Hematopoietic multipotent progenitor cell treated with erythropoietin and hydrocortisone succinate and interleukin-3 and kit ligand, for 8 days (in vitro differentiated cells): ENCODE results near the gene GATD1.
"Not testable (repeated sequence)": the region's sequence is repeated elsewhere in the genome, so short reads cannot be mapped to it uniquely, and the experiment has no call there.

Source experiments
- DNase-seq: peaks from one replicate; pipeline ENCODE4 v3.0.0-alpha.2; 2015

GATD1 gene

DNA sequence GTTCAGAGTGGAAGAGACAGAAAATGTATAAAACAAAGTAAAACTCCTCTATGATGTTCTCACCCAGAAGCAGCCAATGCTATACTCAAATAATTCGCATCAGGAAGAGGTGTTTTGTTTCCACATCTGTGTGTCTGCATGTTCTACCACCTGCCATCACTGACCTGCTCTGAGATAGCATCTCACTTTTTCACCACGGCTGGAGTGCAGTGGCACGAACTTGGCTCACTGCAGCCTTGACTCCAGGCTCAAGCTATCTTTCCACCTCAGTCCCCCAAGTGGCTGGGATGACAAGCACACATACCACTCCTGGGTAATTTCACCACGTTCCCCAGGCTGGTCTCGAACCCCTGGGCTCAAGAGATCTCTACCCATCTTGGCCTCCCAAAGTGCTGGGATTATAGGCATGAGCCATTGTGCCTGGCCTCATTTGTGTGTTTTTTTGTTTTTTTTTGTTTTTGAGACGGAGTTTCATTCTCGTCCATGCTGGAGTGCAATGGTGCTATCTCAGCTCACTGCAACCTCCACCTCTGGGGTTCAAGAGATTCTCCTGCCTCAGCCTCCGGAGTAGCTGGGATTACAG lies 15.7 kb downstream of the GATD1 start:
- DNase-seq = no peak

GRCh38 chr11:760236-760635 lies 17.1 kb downstream of the GATD1 start:
- no peak for DNase-seq

GRCh38 chr11:749731-750130 lies 27.6 kb downstream of the GATD1 start:
- no peak for DNase-seq

- peak; percentile 34 for DNase-seq
Measured at GRCh38 chr11:748007-748359, 29.3 kb downstream of the GATD1 start.

GRCh38 chr11:747158-748006 lies 29.9 kb downstream of the GATD1 start, which contains the start of gene TALDO1:
TALDO1 (plus strand) TSS chr11:747464; CDS start chr11:747482, 18 bp downstream.
- peak; percentile 87 for DNase-seq

- peak; percentile 49 for DNase-seq
Measured at GRCh38 chr11:746289-747157, 30.8 kb downstream of the GATD1 start.

- peak; percentile 43 for DNase-seq
Measured at GRCh38 chr11:745428-745827, 31.9 kb downstream of the GATD1 start.

DNA sequence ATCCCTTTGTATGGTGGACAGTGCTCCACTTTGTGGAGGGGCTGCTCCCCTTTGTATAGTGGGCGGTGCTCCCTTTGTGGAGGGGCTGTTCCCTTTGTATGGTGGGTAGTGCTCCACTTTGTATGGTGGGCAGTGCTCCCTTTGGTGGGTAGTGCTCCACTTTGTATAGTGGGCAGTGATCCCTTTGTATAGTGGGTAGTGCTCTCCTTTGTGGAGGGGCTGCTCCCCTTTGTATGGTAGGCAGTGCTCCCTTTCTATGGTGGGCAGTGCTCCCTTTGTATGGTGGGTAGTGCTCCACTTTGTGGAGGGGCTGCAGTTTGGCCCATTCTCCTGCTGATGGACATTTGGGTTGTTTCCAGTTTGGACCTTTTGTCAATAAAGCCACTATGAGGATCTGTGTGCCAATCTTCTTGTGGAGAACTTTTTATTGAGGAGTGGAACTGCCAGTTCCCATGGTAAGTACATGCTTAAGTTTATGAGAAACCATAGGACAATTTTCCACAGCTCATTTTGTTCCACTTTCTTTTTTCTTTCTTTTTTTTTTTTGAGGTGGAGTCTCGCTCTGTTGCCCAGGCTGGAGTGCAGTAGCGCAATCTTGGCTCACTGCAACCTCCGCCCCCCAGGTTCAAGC lies 34.6 kb downstream of the GATD1 start:
- DNase-seq = no peak

- DNase-seq = no peak
Measured at GRCh38 chr11:742156-742546, 35.1 kb downstream of the GATD1 start.

- DNase-seq = peak; percentile 21
Measured at GRCh38 chr11:737899-738298, 39.4 kb downstream of the GATD1 start.

DNA sequence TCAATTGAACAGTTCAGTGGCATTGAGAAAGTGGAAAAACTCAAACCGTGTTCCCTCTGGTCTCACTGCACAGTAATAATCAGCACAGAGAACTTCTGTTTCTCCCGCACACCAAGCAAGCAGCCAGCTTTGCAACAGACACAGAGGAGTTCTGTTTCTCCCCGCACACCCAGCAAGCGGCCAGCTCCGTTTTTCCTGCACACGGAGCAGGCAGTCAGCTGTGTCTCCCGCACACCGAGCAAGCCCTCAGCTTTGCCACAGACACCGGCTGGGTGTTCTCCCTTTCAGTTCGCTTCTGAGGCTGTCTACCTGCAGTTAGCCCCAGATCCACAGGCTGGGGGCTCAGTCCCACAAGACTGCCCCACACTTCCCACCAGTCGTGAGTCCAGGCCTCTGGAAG lies 39.9 kb downstream of the GATD1 start:
- DNase-seq = no peak

DNA sequence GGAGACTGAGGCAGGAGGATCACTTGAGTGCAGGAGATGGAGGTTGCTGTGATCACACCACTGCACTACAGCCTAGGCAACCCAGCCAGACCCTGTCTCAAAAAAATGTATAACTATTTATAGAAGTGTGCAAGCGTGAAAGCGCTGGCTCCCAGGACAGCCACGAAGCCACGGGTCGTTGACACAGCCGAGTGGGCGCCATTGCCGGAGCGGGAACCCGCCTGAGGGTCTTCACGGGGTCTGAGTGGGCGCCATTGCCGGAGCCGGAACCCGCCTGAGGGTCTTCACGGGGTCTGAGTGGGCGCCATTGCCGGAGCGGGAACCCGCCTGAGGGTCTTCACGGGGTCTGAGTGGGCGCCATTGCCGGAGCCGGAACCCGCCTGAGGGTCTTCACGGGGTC lies 42.7 kb downstream of the GATD1 start:
- DNase-seq = not testable (repeated sequence)

- DNase-seq = no peak
Measured at GRCh38 chr11:733072-733471, 44.2 kb downstream of the GATD1 start.

DNA sequence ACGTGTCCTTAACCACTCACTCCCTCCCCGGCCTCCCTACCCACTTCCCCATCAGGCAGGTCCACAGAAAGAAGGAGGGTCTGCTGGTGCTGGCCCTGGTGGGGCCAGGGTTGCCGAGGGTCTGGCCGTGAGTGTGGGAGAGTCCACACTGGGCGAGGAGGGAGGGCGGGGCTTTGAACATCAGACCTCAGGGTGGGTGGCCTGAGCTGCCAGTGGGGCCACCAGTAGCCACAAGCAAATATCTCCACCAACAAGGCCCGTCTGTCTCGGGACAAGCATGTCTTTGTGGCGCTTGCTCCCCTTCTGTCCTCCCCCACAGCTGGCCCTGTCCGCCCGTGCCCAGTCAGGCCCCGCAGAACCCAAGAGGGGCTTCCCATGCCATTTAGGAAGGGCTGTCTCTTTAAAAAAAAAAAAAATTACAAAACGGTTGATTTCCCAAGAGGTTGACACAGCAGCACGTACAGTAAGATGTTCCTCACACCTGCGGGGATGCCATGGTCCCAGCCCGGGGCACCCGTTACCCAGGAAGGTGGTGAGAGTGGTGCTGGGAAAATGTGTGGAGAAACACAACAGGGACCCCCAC lies 47.7 kb downstream of the GATD1 start:
- DNase-seq = no peak

DNA sequence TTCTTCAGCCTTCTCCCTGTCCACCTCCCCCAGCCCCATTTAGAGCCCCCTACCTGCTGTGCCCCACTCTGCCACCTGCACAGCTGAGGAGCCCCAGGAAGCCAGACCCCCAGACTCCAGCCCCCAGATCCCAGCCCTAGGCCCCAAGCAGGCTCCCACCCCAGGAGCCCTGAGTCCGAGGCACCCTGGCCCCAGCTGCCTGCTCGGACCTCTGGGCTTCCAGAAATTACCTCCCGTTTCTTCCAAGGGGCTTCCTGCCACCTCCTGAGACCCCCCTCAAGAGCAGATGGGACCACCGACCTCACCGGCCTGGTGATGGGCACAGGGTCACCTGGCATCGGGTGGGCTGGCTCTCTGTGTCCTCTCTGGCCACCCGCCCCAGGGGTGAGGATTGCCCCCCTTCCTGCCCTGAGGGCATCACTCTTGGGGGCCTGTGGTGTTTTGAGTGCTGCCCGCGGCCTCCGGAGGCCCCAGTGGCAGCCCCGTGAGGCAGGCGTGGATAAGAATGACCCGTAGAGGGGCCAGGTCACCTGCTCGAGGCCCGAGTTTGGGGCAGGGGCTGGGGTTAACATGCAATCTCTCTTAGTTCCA lies 48.3 kb downstream of the GATD1 start:
- DNase-seq = no peak

DNA sequence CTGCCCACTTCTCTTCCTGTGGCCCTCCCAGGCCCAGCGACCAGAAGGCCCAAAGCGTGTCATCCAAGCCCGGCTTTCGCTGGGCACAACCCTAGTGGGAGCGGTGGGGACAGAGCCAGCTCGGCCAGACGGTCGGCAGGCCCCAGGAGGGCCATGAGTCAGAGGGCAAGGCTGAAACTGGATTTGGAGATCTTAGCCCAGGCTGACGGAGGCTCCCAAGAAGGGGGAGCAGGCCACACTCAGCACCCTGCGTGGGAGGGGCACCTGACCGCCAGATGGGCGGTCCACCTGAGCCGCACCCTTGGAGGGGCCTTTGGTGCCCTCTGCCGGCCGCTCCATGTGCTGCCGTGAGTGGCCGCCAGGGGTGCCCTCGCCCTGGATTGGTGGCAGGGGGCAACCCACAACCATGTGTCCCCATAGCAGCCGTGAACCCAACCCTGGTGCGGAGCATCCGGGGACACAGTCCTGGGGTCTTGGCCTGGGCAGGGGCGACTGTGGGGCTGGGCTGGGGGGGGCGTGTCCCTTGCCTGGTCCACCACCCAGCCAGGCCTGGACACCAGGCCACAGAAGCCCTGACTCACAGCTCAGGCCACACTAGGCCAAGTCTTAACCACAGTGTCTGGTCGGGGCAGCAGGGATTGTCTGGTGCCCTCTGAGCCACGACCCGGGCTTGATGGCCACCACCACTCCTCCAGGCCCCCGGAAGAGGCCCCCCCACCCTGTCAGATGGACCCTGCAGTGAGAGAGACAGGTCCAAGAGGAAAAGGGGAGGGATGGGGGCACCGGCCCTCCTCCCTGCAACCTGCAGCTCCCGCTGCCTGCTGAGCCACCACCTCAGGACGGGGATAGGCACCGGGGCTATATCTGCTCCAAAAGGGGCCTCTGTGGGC lies 49.2 kb downstream of the GATD1 start:
- peak; percentile 75 for DNase-seq

- DNase-seq = no peak
Measured at GRCh38 chr11:727281-727701, 50.0 kb downstream of the GATD1 start.

DNA sequence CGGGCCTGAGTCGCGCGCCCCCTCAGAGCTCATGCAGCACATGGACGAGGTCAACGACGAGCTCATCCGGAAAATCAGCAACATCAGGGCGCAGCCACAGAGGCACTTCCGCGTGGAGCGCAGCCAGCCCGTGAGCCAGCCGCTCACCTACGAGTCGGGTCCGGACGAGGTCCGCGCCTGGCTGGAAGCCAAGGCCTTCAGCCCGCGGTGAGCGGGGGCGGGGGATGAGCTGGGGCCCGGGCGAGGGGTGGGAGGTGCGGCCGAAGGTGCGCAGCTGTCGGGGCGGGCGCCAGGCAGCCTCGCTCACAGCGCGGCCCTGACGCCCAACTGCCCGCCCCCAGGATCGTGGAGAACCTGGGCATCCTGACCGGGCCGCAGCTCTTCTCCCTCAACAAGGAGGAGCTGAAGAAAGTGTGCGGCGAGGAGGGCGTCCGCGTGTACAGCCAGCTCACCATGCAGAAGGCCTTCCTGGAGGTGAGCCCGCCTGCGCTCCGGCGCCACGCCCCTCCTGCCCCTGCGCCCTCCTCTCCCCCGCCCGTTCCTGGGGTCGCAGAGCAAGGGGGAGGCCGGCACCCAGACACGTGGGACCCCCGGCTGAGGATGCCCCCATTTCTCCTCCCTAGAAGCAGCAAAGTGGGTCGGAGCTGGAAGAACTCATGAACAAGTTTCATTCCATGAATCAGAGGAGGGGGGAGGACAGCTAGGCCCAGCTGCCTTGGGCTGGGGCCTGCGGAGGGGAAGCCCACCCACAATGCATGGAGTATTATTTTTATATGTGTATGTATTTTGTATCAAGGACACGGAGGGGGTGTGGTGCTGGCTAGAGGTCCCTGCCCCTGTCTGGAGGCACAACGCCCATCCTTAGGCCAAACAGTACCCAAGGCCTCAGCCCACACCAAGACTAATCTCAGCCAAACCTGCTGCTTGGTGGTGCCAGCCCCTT lies 50.7 kb downstream of the GATD1 start:
- DNase-seq = peak; percentile 35

- no peak for DNase-seq
Measured at GRCh38 chr11:725624-726202, 51.6 kb downstream of the GATD1 start.
